Measurements from ENCODE around the gene CARNS1. TPM values are rescaled to one million over a fixed set of nuclear protein-coding genes. Genes with fewer than 3 reads are reported as not detected.

The CARNS1 gene
- total and polyA plus RNA-seq, 9 donors, result 0.12 to 13.2 (median 0.62) TPM

DNA sequence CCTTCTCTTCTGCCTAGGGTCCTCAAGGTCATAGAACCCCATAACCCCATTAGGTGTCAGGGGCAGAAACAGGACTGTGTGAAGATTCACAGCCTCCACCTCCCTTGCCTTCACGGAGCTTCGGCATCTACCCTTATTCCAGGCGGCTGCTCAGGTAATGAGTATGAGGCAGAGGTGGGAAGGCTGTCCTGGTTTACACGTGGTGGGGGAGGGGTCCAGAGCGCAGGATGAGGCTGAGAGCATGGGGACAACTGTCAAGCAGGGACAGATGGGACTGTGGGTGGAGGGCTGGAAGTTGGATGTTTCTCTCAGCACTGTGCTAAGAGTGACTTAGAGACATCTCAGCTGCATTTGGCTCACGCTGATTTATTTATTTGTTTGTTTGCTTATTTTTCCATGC is 28.0 kb upstream of the CARNS1 start:
- intact Hi-C loops (cut with DNase I), result loop anchor here in 1 of 4 donors (5.0 kb wide), 1 partner anchor 35 kb away; the partner anchor contains the start of gene POLD4
- Histone ChIP-seq H3K4me3 (no peak overlapping the region), H3K9me3 (no peaks in the 10 kb centered on the region), H3K4me1 (ENCODE audit: insufficient read depth) (peaks cover 3% of the 10 kb centered on the region), H3K27ac (no peak overlapping the region), H3K27me3 (no peaks in the 10 kb centered on the region), H3K36me3 (no peaks in the 10 kb centered on the region)
- 50 to 63% (median 62%) methylated on average over 6 of the region's 6 CpGs for WGBS, 3 donors
- no peak for TF ChIP-seq EP300 (IDR thresholded peaks at IDR 0.05)
- TF ChIP-seq, protein P1, sequence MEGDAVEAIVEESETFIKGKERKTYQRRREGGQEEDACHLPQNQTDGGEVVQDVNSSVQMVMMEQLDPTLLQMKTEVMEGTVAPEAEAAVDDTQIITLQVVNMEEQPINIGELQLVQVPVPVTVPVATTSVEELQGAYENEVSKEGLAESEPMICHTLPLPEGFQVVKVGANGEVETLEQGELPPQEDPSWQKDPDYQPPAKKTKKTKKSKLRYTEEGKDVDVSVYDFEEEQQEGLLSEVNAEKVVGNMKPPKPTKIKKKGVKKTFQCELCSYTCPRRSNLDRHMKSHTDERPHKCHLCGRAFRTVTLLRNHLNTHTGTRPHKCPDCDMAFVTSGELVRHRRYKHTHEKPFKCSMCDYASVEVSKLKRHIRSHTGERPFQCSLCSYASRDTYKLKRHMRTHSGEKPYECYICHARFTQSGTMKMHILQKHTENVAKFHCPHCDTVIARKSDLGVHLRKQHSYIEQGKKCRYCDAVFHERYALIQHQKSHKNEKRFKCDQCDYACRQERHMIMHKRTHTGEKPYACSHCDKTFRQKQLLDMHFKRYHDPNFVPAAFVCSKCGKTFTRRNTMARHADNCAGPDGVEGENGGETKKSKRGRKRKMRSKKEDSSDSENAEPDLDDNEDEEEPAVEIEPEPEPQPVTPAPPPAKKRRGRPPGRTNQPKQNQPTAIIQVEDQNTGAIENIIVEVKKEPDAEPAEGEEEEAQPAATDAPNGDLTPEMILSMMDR (IDR thresholded peaks at IDR 0.05), result no peak
- no peak for TF ChIP-seq POLR2A (IDR thresholded peaks at IDR 0.05)
- DNase-seq, result no peak

DNA sequence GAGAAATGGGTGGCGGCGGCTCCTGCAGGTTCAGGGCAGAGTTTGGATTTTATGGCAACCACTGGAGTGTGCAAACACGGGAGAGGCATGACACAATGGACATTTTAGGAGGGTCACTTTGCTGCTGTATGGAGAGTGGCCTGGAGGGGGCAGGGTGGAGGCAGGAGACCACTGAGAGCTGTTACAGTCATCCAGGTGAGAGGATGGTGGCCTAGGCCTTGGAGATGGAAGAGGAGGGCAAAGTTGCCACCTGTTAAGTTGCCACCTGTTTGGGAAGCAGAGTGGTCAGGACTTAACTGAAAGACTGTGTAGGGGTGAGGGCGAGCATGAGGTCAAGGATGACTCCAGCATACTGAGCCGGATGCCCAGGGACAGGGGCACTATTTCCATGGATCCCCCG is 26.0 kb upstream of the CARNS1 start:
- intact Hi-C loops (cut with DNase I), result loop anchor here in 1 of 4 donors (5.0 kb wide), 1 partner anchor 37 kb away; the partner anchor contains the start of gene POLD4
- DNase-seq, result no peak
- 58 to 69% (median 65%) methylated on average over 6 of the region's 6 CpGs for WGBS, 3 donors
- H3K27me3 ChIP-seq, result no peaks in the 10 kb centered on the region
- TF ChIP-seq EP300 (IDR thresholded peaks at IDR 0.05), result no peak
- no peak for TF ChIP-seq POLR2A (IDR thresholded peaks at IDR 0.05)
- TF ChIP-seq, protein P1 (IDR thresholded peaks at IDR 0.05), result peak in 1 of 3 donors; percentile 17
- peaks cover 3% of the 10 kb centered on the region for H3K4me1 ChIP-seq (ENCODE audit: insufficient read depth)
- H3K36me3 ChIP-seq, result no peaks in the 10 kb centered on the region
- H3K9me3 ChIP-seq, result no peaks in the 10 kb centered on the region
- no peak overlapping the region for H3K27ac ChIP-seq
- H3K4me3 ChIP-seq, result no peak overlapping the region

DNA sequence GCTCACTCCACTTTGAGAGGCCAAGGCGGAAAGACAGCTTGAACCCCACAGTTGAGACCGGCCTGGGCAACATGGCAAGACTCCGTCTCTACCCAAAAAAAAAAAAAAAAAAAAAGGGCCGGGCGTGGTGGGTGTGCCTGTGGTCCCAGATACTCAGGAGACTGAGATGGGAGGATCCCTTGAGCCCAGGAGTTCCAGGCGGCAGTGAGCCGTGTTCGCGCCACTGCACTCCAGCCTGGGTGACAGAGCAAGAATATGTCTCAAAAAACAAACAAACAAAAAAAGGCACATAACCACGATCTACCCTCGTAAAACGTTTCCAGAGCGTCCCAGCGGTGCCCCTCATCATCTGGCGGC is 24.6 kb upstream of the CARNS1 start:
- intact Hi-C loops (cut with DNase I), result loop anchor here in 1 of 4 donors (10.0 kb wide), 1 partner anchor 116 kb away; no protein-coding TSS in a partner anchor
- Histone ChIP-seq H3K27ac (peak overlapping the region in 1 of 2 donors; percentile 73), H3K9me3 (no peaks in the 10 kb centered on the region), H3K27me3 (no peaks in the 10 kb centered on the region), H3K36me3 (no peaks in the 10 kb centered on the region), H3K4me3 (peak overlapping the region; percentile 56), H3K4me1 (ENCODE audit: insufficient read depth) (peaks cover 3% of the 10 kb centered on the region)
- TF ChIP-seq, protein P1 (IDR thresholded peaks at IDR 0.05), result no peak
- TF ChIP-seq EP300 (IDR thresholded peaks at IDR 0.05) (no peak), POLR2A (IDR thresholded peaks at IDR 0.05) (no peak)
- WGBS, 3 donors, result 6 to 10% (median 9%) methylated on average over 15 of the region's 15 CpGs
- no peak for DNase-seq

DNA sequence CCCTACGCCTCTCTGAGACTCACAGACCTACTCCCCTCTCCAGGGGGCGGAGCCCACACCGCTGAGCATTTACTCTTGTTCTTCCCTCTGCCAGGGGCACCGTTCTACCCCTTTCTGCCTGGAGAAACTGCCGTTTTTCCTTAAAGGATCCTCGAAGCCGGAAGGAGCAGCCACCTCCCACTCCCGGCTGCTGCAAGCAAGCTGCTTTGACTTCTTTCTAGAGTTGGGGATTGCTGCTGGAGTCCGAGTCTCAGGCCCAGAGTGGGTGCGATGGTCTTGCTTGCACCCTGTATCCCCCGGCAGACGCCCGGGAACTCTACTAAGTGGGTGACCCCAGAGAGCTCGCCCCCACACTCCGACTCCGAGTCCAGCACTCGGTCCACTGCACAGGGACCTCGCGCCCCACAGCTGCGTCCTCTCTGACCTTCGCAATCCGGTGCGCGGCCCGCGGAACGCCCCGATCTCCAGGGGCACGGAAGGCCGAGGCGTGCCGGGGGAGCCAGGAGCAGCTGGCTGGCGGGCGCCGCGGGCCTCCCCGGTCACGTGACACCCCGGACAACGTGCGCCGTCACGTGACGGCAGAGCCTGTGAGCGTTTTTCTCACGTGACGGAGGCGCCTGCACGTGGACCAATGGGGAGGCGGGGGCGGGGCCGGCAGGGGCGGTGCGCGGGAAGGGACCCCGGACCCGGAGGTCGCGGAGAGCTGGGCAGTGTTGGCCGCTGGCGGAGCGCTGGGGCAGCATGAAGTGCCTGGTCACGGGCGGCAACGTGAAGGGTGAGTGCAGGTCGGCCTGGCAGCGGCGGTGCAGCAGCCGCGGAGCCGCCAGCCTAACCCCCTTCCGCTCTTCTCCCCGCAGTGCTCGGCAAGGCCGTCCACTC is 23.9 kb upstream of the CARNS1 start, which contains the start of gene RAD9A:
Gene RAD9A, plus strand, starts transcription at position 683 of the 879 bp plus-strand sequence. Its CDS starts 59 bp downstream, at position 742.
- peak; percentile 94 to 97 (median 95) for DNase-seq
- TF ChIP-seq POLR2A (IDR thresholded peaks at IDR 0.05) (peak; percentile 29), EP300 (IDR thresholded peaks at IDR 0.05) (peak; percentile 71)
- TF ChIP-seq, protein P1 (IDR thresholded peaks at IDR 0.05), result peak in 1 of 3 donors; percentile 37
- intact Hi-C loops (cut with DNase I), result loop anchor here in 1 of 4 donors (10.0 kb wide), 1 partner anchor 117 kb away; no protein-coding TSS in a partner anchor
- peak within 1 kb of the TSS; percentile 62 to 73 for H3K27ac ChIP-seq
- H3K36me3 ChIP-seq, result no peaks in the 10 kb centered on the region
- H3K27me3 ChIP-seq, result no peaks in the 10 kb centered on the region
- H3K9me3 ChIP-seq, result no peaks in the 10 kb centered on the region
- 0 to 1% (median 0%) methylated on average over 32 to 75 of the region's 75 CpGs for WGBS, 3 donors
- peak within 1 kb of the TSS; percentile 56 for H3K4me3 ChIP-seq
- peaks cover 3% of the 10 kb centered on the region for H3K4me1 ChIP-seq (ENCODE audit: insufficient read depth)
